HG03575 (cell line): ENCODE results near the gene PARP8.

Source experiments
- ATAC-seq: cut with Tn5 transposase; IDR thresholded peaks from one replicate; pipeline ENCODE4 v1.9.1; 2021; ENCODE audit not compliant: unreplicated experiment, insufficient number of reproducible peaks, low FRiP score; ENCODE audit errors: extremely low read depth

Gene PARP8

DNA sequence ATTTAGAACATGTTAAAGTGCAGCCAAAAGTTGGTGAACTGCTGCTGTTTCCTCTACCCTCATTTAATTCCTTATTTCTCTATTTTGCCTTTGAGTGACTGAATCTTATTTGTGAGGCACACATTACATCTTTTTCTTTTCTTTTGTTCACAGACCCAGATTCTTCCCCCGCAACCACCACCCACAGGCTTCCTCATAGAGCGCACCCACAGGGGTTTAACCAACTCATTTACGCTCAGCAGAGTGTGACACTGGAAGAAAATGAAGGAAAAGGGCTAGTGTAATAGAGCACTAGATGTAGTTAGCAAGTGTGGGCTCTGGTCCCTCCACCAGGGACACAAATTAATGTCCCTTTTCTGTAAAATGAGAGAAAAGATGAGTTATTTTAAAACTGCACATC, 200.7 kb downstream of the PARP8 start:
- no peak for ATAC-seq

DNA sequence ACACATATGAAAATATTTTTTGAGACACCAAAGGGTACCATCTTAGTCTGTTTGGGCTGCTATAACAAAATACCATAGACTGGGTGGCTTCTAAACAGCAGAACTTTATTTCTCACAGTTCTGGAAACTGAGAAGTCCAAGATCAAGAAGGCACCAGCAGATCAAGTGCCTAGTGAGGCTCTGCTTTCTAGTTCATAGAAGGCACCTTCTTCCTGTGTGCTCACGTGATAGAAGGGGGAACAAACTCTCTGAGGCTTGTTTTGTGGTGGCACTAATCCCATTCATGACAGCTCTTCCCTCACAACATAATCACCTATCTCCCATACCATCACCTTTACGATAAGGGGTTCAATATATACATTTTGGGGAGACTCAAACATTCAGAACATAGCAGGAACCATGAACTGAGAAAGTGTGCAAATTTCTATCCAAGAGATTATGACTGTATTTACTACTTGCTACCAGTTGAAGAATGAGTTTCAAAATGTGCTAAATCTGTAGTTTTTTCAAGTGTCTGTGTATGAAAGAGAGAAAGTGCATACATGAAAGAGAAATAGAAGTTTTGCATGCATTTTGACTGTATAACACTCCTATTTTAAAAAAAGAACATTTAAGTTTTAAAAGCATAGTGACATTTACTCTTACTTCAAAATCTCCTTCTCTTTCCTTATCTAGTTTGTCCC, 207.3 kb downstream of the PARP8 start:
- ATAC-seq = no peak

DNA sequence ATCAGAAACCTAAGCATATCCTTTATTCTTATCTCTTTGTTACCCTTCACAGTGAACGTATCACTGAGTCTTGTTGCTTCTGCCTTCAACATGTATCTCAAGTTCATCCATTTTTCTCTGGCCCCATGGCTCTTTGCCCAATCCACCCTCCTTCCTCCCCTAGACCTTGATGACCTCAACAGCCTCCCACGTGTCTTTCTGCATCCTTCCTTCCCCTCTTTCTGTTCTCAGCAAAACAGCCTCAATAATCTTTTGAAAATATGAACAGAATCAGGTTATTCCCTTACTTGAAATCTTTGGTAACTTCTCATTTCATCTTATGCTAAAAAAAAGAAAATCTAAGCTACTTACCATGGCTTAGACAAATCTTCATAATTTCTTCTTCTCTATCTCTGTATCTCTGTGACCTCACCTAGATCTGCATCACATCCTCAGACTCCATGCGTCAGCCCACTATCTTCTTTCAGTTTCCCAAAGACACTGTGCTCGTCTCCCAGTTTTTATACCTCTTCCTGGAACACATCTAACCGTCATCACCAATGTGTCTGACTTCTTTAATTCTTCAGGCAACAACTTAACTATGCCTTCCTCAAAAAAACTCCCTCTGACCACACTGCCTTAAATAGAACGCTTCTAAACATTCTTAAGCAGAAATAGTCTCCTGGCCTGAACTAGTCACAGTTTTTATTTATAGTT, 208.0 kb downstream of the PARP8 start:
- no peak for ATAC-seq

DNA sequence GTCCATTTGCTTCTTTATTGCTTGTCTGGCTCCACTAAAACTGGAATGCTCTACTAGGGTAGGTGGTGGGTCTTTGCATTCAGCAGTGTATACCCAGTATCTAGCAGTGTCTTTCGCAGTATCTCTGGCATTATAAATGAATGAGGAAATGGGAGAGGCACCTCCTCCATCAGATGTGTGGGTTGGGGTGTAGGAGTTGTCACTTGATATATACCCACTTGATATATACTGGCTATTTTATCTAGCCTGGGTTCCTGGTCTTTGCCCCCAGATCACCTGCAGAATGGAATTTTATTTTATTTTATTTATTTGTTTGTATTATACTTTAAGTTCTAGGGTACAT, 208.5 kb downstream of the PARP8 start:
- no peak for ATAC-seq

DNA sequence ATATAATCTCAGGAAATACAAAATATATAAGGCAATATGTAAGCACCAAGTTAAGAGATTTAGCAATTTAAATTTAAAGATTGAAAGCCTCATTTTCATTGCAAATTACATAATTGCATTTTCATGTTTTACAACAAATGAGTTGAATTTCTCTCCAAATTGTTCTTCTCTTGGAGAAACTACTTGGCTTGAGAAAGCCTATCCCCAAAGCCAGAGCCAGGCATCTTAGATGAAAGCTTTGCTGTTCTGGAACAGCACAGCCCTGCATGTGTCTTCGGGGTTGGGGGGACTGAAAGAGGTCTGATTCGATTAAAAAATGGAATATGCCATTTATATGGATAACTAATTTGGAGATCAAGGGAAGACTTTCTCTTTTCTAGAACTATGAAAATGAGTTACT, 212.0 kb downstream of the PARP8 start:
- no peak for ATAC-seq

DNA sequence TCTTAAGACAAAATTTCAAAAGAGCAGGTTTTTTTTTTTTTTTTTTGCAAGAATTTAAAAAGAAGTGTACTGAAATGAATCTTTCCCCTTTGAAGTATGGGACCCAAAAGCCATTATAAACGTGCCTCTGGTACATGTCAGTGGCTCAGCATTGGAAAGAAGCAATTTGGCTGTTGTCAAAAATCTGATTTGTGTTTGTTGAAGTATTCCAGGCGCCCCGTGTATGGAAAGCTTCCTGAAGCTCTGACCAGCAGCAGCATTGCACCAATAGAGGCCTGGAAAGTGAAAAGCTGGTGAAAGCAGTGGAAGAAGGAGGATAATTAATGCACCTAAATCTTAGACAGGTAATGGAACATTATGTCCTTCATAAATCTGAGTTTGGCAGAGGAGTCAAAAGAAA, 215.0 kb downstream of the PARP8 start:
- ATAC-seq = no peak

DNA sequence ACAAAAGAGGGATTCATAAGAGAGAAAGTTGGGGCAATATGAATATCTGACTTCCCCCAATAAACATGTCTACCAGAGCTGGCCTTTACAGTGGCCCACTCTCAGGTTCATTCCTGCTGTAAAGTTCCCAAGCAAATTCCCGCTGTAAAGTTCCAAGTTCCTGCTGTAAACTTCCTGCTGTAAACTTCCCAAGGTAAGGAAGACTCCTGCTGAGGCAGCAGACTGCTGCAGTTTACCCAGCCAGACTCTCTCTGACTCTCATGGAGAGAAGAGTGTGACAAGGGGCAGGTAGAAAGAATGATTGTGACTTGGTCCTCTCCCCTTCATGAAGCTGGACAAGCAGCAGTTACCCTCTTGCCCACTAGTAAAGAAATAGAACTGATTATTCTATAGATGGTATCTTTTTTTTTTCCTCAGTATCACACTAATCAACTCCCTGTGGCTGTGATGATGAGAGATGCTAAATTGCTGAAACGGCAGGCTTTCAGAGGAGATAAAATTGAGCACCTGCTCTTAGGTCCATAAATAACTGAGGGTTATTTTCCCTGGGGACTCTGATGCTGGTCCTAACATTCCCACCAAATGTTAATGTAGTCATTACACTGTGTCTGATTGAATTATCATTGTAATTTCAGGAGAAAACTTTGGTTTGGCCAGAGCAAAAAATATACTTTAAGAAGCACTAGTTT, 220.4 kb downstream of the PARP8 start:
- ATAC-seq = no peak

DNA sequence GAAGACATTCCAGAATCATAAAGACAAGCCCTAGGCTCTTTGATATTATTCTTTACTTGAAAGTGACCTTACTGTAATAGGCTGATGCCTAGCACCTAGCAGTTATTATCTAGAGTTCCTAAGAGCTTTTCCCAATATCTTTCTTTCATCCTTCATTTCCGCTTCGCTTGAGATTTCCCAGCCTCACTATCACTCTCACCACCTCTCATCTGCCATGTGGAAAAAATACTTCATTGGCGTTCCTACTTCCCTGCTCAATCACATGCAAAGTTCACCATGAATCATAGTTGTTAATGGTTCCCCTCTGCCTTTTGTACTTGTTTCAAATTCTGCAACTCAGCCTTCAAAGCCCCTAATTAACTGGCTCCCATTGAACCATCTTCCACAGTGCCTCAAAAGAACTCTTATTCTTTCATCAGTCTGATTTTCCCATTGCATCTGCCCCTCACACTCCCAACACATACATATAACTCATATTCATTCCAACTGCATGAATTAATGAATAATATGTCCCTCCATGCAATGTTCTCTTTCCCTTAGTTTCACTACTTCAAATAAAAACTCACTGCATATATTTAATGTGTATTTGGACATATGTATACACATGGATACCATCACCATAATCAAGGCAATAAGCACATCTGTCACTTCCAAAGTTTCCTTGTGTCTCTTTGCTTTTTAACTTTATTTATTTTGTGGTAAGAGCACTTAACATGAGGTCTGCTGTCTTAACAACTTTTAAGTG, 221.6 kb downstream of the PARP8 start:
- ATAC-seq = no peak

DNA sequence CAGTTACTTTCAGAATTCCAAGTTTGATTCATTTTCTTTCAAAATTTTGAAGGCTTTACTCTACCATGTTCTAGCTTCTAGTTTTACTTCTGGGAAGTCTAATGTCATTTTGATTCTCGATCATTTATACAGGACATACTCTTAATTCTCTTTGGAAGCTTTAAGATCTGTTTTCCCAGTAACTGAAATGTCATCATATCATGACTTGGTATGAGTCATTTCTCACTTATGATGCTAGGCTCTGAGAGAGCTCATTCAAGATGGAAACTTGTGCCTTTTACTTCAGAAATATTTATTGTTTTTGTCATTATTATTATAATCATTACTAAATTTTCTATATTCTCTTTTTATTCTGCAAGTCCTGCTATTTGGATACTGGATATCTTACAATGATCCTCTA, 222.3 kb downstream of the PARP8 start:
- ATAC-seq = no peak

DNA sequence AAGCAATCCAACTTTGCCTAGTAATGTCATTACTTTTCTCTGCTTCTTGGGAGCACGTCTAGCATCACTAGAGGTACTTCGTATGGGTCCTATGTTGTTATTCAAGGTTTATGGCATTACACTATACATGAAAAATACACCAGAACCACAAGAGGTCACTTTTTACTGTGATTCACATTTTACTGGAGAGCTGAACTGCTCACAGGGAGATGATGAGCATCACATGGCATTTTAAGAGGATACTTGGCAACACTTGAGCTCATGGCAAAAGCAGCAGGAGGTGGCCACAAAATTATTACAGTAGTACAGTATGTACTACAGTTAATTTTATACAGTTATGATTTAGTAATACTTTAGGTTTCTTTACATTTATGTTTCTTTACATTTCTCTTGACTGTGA, 223.4 kb downstream of the PARP8 start:
- no peak for ATAC-seq
